ENCODE measurements around the gene WDR62. TPM values are rescaled to one million over a fixed set of nuclear protein-coding genes. Genes with fewer than 3 reads are reported as not detected.

WDR62 gene
- polyA plus RNA-seq, 1 donor from 2014 or later, result 0.81 TPM

GRCh38 chr19:36142046-36142445 is 87.3 kb downstream of the WDR62 start:
- Mint-ChIP-seq H3K27me3 (no peaks in the 10 kb centered on the region), H3K36me3 (peaks cover 15% of the 10 kb centered on the region), H3K27ac (peak overlapping the region in 2 of 3 donors; percentile 4 to 82), H3K9me3 (peaks cover 0 to 2% (median 0%) of the 10 kb centered on the region in 3 donors), H3K4me3 (peak overlapping the region in 2 of 4 donors; percentile 86 to 92), H3K4me1 (peaks cover 7 to 12% (median 9%) of the 10 kb centered on the region in 3 donors)

GRCh38 chr19:36142496-36142895 is 87.8 kb downstream of the WDR62 start:
- peak overlapping the region in 1 of 3 donors; percentile 1 for H3K27ac Mint-ChIP-seq
- peaks cover 7 to 11% (median 9%) of the 10 kb centered on the region in 3 donors for H3K4me1 Mint-ChIP-seq
- H3K36me3 Mint-ChIP-seq, result peaks cover 15% of the 10 kb centered on the region
- H3K4me3 Mint-ChIP-seq, result peak overlapping the region in 2 of 4 donors; percentile 21 to 86
- H3K27me3 Mint-ChIP-seq, result no peaks in the 10 kb centered on the region
- peaks cover 0 to 2% (median 0%) of the 10 kb centered on the region in 3 donors for H3K9me3 Mint-ChIP-seq

DNA sequence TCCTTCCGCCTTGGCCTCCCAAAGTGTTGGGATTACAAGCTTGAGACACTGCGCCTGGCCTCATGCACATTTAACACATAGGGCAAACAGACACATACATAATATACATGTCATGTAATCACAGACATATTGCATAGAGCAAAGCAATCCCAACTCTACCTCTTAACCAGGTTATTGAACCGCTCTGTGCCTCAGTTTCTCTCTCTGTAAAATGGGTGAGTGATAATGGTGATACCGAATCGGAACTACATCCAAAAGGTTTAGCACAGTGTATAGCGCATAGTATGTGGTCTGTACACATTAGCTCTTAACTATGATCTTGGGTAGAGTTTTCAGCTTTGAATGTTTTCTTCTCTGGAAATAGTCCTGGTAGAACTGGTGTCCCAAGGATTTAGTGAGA is 89.9 kb downstream of the WDR62 start:
- H3K27me3 Mint-ChIP-seq, result no peaks in the 10 kb centered on the region
- H3K4me3 Mint-ChIP-seq, result peak overlapping the region in 1 of 4 donors; percentile 58
- no peak overlapping the region for H3K27ac Mint-ChIP-seq
- peaks cover 19% of the 10 kb centered on the region for H3K36me3 Mint-ChIP-seq
- H3K9me3 Mint-ChIP-seq, result peaks cover 0 to 2% (median 0%) of the 10 kb centered on the region in 3 donors
- H3K4me1 Mint-ChIP-seq, result peaks cover 7 to 15% (median 9%) of the 10 kb centered on the region in 3 donors

GRCh38 chr19:36149673-36150406 is 95.1 kb downstream of the WDR62 start:
- Mint-ChIP-seq H3K4me3 (no peak overlapping the region), H3K4me1 (peaks cover 0 to 5% (median 0%) of the 10 kb centered on the region in 3 donors), H3K27ac (peak overlapping the region in 1 of 3 donors; percentile 67), H3K36me3 (peaks cover 7% of the 10 kb centered on the region), H3K27me3 (no peaks in the 10 kb centered on the region), H3K9me3 (no peaks in the 10 kb centered on the region)

- Mint-ChIP-seq H3K27ac (peak overlapping the region in 1 of 3 donors; percentile 67), H3K9me3 (no peaks in the 10 kb centered on the region), H3K27me3 (no peaks in the 10 kb centered on the region), H3K4me1 (peaks cover 0 to 4% (median 0%) of the 10 kb centered on the region in 3 donors), H3K36me3 (peaks cover 7% of the 10 kb centered on the region), H3K4me3 (no peak overlapping the region)
Observed at GRCh38 chr19:36150586-36150985, 95.9 kb downstream of the WDR62 start.

DNA sequence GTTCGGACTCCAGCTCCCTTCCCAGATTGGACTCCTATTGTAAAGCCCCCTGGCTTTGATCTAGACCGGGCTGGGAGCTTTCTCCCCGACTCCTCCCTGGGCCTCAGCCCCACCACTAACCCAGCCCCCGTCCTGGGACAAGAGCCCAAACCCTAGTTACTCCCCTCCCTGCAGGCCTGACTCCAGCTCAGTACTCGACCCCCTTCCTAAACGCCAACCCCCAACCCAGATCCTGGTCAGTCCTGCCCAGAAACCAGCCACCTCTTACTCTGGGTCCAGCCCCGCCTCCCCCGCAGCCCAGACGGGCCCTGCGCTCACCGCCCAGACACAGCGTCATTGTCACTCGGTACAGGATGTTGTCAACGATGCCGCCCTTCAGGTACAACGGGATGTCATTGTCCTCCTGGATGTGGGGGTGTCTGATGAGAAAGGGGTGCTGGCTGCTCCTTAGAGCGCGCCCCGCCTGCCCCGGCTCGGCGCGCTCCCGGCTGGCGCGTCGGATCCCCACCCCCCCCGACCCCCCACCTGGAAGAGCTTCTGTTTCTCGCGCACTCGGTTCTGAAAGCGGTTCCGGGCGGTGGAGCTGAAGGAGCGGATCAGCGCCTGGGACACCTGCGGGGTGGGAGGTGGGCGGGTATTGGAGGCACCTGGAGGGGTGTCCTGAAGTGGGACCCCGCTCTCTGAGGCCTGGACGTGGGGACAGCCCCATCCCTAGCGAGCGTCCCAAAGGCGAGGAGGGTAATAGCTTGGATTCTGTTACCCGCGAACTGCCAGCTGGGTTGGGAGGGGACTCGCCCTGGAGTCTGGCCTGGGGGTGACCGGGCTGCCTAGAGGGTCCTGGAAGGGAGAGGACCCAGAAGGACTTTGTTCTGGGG is 96.7 kb downstream of the WDR62 start:
- H3K27me3 Mint-ChIP-seq, result no peaks in the 10 kb centered on the region
- peaks cover 7% of the 10 kb centered on the region for H3K36me3 Mint-ChIP-seq
- no peaks in the 10 kb centered on the region for H3K9me3 Mint-ChIP-seq
- no peak overlapping the region for H3K27ac Mint-ChIP-seq
- no peak overlapping the region for H3K4me3 Mint-ChIP-seq
- H3K4me1 Mint-ChIP-seq, result peaks cover 0 to 4% (median 0%) of the 10 kb centered on the region in 3 donors

DNA sequence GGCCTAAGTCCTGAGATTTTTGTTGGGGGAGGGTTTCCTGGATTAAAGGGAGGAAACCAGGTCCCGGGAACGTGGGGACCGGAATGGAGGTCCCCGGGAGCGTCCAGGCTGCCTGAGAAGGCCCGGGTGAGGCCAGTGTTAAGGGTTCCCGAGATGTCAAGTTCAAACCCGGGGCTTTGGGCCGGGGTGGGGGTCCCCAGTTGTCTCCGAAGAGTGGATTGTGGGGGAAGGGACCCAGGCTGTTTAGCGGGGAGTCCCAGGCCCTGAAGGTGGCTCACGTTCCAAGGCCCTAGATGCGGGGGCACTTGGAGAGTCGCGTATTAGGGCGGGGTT is 97.3 kb downstream of the WDR62 start:
- H3K36me3 Mint-ChIP-seq, result peaks cover 7% of the 10 kb centered on the region
- no peak overlapping the region for H3K27ac Mint-ChIP-seq
- H3K27me3 Mint-ChIP-seq, result no peaks in the 10 kb centered on the region
- peaks cover 0 to 4% (median 0%) of the 10 kb centered on the region in 3 donors for H3K4me1 Mint-ChIP-seq
- no peak overlapping the region for H3K4me3 Mint-ChIP-seq
- no peaks in the 10 kb centered on the region for H3K9me3 Mint-ChIP-seq

DNA sequence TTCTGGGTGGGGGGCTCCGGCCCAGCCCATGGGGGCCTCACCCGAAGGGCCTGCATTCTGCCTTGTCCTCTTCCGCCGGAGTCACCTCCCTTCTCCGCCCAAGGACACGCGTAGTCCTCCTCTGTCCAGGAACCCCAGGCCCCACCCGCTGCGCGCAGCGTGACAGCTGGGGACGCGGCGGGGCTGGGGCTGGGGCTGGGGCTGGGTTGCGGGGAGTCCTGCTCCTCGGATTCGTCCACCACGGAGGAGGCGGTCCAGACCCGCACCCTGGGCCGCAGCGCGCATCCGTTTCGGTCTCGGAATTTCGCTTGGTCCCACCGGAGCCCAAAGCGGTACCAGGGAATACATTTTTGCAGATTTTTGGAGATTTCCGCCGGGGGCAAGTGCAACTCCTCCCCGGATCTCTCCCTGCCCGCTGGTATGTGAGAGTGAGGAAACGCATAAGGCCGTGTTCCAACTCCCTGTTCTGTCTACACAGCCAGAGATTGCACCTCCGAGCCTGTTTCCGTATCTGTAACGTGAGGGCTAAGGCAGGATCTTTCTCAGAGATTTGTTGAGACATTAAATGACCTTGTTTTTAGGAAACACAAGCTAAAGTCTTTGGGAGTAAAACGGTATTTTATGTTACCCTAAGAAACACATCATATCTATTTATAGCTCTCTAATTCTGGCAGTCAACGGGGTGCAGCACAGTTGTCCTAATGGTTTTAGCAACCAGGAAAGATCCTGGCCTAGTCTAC is 97.8 kb downstream of the WDR62 start, which contains the start of gene COX7A1:
COX7A1 (minus strand) TSS at position 96 of the 740 bp plus-strand sequence; CDS start at position 56, 40 bp downstream.
- no peak within 1 kb of the TSS for H3K27ac Mint-ChIP-seq
- peaks cover 0 to 4% (median 0%) of the 10 kb centered on the region in 3 donors for H3K4me1 Mint-ChIP-seq
- H3K4me3 Mint-ChIP-seq, result no peak within 1 kb of the TSS
- no peaks in the 10 kb centered on the region for H3K9me3 Mint-ChIP-seq
- H3K27me3 Mint-ChIP-seq, result no peaks in the 10 kb centered on the region
- H3K36me3 Mint-ChIP-seq, result peaks cover 7% of the 10 kb centered on the region

DNA sequence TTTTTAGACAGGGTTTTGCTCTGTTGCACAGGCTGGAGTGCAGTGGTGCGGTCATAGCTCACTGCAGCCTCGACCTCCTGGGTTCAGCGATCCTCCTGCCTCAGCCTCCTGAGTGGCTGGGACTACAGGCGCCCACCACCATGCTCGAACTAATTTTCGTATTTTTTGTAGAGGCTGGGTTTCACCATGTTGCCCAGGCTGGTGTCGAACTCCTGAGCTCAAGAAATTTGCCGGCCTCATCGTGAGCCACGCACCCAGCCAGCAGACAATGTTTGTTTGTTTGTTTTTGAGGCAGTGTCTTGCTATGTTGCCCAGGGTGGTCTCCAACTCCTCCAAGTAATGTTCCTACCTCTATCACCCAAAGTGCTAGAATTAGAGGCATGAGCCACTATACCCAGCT is 98.4 kb downstream of the WDR62 start:
- no peaks in the 10 kb centered on the region for H3K27me3 Mint-ChIP-seq
- no peak overlapping the region for H3K4me3 Mint-ChIP-seq
- peaks cover 7% of the 10 kb centered on the region for H3K36me3 Mint-ChIP-seq
- no peaks in the 10 kb centered on the region for H3K9me3 Mint-ChIP-seq
- H3K4me1 Mint-ChIP-seq, result peaks cover 0 to 4% (median 0%) of the 10 kb centered on the region in 3 donors
- H3K27ac Mint-ChIP-seq, result no peak overlapping the region

Other genes with a start within 250 kb of the WDR62 start
- gene PRODH2, start 242.1 kb upstream of the WDR62 start, polyA plus RNA-seq, result not detected
- gene NPHS1, start 202.4 kb upstream of the WDR62 start, polyA plus RNA-seq, result not detected
- not detected for gene KIRREL2, start 198.0 kb upstream of the WDR62 start, polyA plus RNA-seq
- not detected for gene APLP1, start 186.3 kb upstream of the WDR62 start, polyA plus RNA-seq
- gene NFKBID, start 154.4 kb upstream of the WDR62 start, polyA plus RNA-seq, result 28.6 TPM
- gene HCST, start 152.4 kb upstream of the WDR62 start, polyA plus RNA-seq, result 118 TPM
- gene TYROBP, start 146.6 kb upstream of the WDR62 start, polyA plus RNA-seq, result 13.7 TPM
- gene LRFN3, start 118.5 kb upstream of the WDR62 start, polyA plus RNA-seq, result 0.15 TPM
- gene SDHAF1, start 59.7 kb upstream of the WDR62 start, polyA plus RNA-seq, result 53.7 TPM
- gene SYNE4, start 46.1 kb upstream of the WDR62 start, polyA plus RNA-seq, result not detected
- gene ALKBH6, start 40.7 kb upstream of the WDR62 start, polyA plus RNA-seq, result 15.7 TPM
- 0.23 TPM for gene CLIP3, start 22.0 kb upstream of the WDR62 start, polyA plus RNA-seq
- 5.6 TPM for gene THAP8, start 612 bp upstream of the WDR62 start, polyA plus RNA-seq
- gene OVOL3, start 56.2 kb downstream of the WDR62 start, polyA plus RNA-seq, result not detected
- gene POLR2I, start 60.0 kb downstream of the WDR62 start, polyA plus RNA-seq, result 144 TPM
- gene TBCB, start 60.6 kb downstream of the WDR62 start, polyA plus RNA-seq, result 269 TPM
- gene CAPNS1, start 85.2 kb downstream of the WDR62 start, polyA plus RNA-seq, result 139 TPM
- gene COX7A1, start 97.5 kb downstream of the WDR62 start, polyA plus RNA-seq, result not detected
- gene ZNF565, start 159.8 kb downstream of the WDR62 start, polyA plus RNA-seq, result 3.8 TPM
- 69.0 TPM for gene ZNF146, start 160.2 kb downstream of the WDR62 start, polyA plus RNA-seq

Data from IgD-negative memory B cell (primary cell).